K562 (cell line): ENCODE measurements around the gene LRP1. TPM values are rescaled to one million over a fixed set of nuclear protein-coding genes. Genes with fewer than 3 reads are reported as not detected.

Source experiments
- DACH1 ChIP-seq: fragments of 450-650 bp; IDR thresholded peaks from 2 replicates; pipeline ENCODE4 v1.6.1; 2018; ENCODE audit not compliant: partially characterized antibody
- E2F8 ChIP-seq: fragments of 450-650 bp; IDR thresholded peaks from 2 replicates; pipeline ENCODE4 v1.7.1; 2018; ENCODE audit warnings: mild to moderate bottlenecking, low read depth; ENCODE audit not compliant: partially characterized antibody
- HDAC6 ChIP-seq: IDR thresholded peaks from 2 replicates; pipeline ENCODE4 v1.6.1; 2012; ENCODE audit warnings: low read depth, mild to moderate bottlenecking, control low read depth, inconsistent platforms, low read length, moderate library complexity
- HNRNPK ChIP-seq: fragments of 200-400 bp; formaldehyde crosslinking; IDR thresholded peaks from one replicate; pipeline ENCODE4 v1.6.1; 2018; ENCODE audit warnings: mild to moderate bottlenecking, low read depth, low read length; ENCODE audit not compliant: poor library complexity, severe bottlenecking
- JUN ChIP-seq, 2 experiments: sonication (generic) in 1 of 2; formaldehyde crosslinking in 1 of 2; IDR thresholded peaks; 2 replicates each; pipeline versions ENCODE4 v1.6.1 to v1.8.0; 2012 to 2022; ENCODE audit warnings: borderline replicate concordance in 2 of 2, mild to moderate bottlenecking in 2 of 2, improper control_type of control experiment in 1 of 2, low read depth in 1 of 2, low read length in 1 of 2, missing genetic modification reagents in 1 of 2
- NFYB ChIP-seq: IDR thresholded peaks from 2 replicates; pipeline ENCODE4 v1.6.1; 2011; ENCODE audit warnings: mild to moderate bottlenecking, moderate library complexity; ENCODE audit not compliant: insufficient read length; ENCODE audit errors: extremely low read depth
- NRF1 ChIP-seq, 2 experiments: fragments of 450-650 bp; IDR thresholded peaks in 1 of 2; conservative IDR thresholded peaks in 1 of 2; 2 replicates each; pipeline ENCODE4 v1.6.1; 2014; ENCODE audit warnings: mild to moderate bottlenecking in 2 of 2
- RBM15 ChIP-seq: fragments of 200-400 bp; formaldehyde crosslinking; IDR thresholded peaks from 2 replicates; pipeline ENCODE4 v1.6.1; 2018; ENCODE audit warnings: mild to moderate bottlenecking, low read length, moderate library complexity; ENCODE audit not compliant: insufficient read depth
- REST ChIP-seq, 2 experiments: fragments of 450-650 bp; formaldehyde crosslinking in 1 of 2; IDR thresholded peaks; 2 replicates each; pipeline versions ENCODE4 v1.4.0 to v1.6.1; 2014 to 2020; ENCODE audit warnings: mild to moderate bottlenecking in 2 of 2, borderline replicate concordance in 1 of 2, low read depth in 1 of 2
- TCFL5 ChIP-seq: fragments of 250-450 bp; sonication (Bioruptor Pico); conservative IDR thresholded peaks from 2 replicates; pipeline ENCODE4 v1.6.1; 2021; ENCODE audit warnings: mild to moderate bottlenecking, moderate library complexity, matching md5 sums
- polyA plus RNA-seq, 8 experiments: library from polyadenylated mRNA; depleted of rRNA in 4 of 8; stranded (reverse) in 5 of 8; unstranded in 3 of 8; fragments of >200 nt; fragmentation: Nextera tagmentation in 2 of 8; fragmentation: Illumina TruSeq in 1 of 8; extraction: Ambion mirVana in 2 of 8; extraction: Trizol in 1 of 8; gene quantifications; 2 replicates each; pipeline versions ENCODE4 v1.2.1 to v1.2.3, GENCODE V29; 2011 to 2014; ENCODE audit warnings: inconsistent platforms in 1 of 8, missing spikeins in 1 of 8
- total RNA-seq, 7 experiments: library from RNA; depleted of rRNA in 6 of 7; stranded (reverse); fragments of >200 nt in 6 of 7; fragmentation: Illumina TruSeq in 2 of 7; extraction: Trizol in 2 of 7; gene quantifications; 2 replicates each; pipeline versions ENCODE4 v1.2.1 to v1.2.3, GENCODE V29; 2011 to 2021; ENCODE audit warnings: low replicate concordance in 1 of 7
- TF ChIP-seq, protein P1 (sequence below): fragments of 250-450 bp; sonication (Bioruptor Pico); IDR thresholded peaks from 2 replicates; pipeline ENCODE4 v1.4.0; 2020; ENCODE audit warnings: mild to moderate bottlenecking, moderate library complexity
- TF ChIP-seq, protein P2 (sequence below): sonication (generic); formaldehyde crosslinking; IDR thresholded peaks from 2 replicates; pipeline ENCODE4 v1.8.0; 2022; ENCODE audit warnings: missing genetic modification reagents, mild to moderate bottlenecking, borderline replicate concordance

The LRP1 gene
- total and polyA plus RNA-seq, 9 of the 15 experiments (the other 6 are each of a cell fraction or from before 2014, with no cell fraction given): 0.04 to 0.64 (median 0.19) TPM; not detected in 2

DNA sequence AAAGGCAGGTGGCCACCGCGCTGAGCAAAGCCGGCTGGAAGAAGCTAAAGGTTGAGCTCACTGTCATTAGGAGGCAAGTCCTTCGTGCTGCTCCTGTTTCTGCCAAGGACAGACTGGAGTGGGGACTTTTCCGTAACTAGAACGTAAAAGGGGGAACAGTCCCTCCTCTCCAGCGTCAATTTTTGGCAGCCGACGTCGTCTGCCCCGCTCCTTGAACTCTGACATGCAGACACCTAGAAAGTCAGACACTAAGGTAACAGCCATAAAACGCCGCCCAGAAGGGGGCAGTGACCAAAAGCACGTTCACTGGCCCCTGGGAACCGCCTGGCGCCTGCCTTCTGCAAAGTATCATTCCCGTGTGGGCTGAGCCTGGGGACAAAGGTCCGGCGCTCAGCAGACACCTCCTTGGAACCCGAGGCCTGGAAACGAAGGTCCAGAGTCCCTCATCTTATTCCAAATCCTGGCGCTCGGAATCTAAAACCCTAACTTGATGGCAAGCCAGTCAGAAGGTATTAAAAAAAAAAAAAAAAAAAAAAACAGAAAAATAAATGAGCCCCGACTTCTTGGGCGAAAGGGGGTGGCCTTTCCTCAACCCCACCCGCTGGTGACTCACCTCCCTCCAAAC, 1.1 kb upstream of the LRP1 start (continued):
- TF ChIP-seq, protein P1, sequence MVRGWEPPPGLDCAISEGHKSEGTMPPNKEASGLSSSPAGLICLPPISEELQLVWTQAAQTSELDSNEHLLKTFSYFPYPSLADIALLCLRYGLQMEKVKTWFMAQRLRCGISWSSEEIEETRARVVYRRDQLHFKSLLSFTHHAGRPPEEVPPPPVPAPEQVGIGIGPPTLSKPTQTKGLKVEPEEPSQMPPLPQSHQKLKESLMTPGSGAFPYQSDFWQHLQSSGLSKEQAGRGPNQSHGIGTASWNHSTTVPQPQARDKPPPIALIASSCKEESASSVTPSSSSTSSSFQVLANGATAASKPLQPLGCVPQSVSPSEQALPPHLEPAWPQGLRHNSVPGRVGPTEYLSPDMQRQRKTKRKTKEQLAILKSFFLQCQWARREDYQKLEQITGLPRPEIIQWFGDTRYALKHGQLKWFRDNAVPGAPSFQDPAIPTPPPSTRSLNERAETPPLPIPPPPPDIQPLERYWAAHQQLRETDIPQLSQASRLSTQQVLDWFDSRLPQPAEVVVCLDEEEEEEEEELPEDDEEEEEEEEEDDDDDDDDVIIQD (CRISPR knock-in tag): no peak
- TF ChIP-seq E2F8 (no peak), NFYB (no peak), REST (IDR thresholded peaks at IDR 0.05; ENCODE audit: borderline replicate concordance) (peak; percentile 80), REST (CRISPR knock-in tag; IDR thresholded peaks at IDR 0.05; ENCODE audit: low read depth) (no peak), DACH1 (no peak), TCFL5 (no peak), NRF1 (conservative IDR thresholded peaks at IDR 0.05 in 1 of 2, IDR thresholded peaks at IDR 0.05 in 1 of 2) (peak; percentile 22 to 37; a peak in 1 of 4 replicates), HNRNPK (no peak), RBM15 (no peak), JUN (IDR thresholded peaks at IDR 0.05; ENCODE audit: borderline replicate concordance, low read depth, low read length) (no peak), JUN (CRISPR knock-in tag; IDR thresholded peaks at IDR 0.05; ENCODE audit: borderline replicate concordance) (no peak), HDAC6 (no peak)
- TF ChIP-seq, protein P2, sequence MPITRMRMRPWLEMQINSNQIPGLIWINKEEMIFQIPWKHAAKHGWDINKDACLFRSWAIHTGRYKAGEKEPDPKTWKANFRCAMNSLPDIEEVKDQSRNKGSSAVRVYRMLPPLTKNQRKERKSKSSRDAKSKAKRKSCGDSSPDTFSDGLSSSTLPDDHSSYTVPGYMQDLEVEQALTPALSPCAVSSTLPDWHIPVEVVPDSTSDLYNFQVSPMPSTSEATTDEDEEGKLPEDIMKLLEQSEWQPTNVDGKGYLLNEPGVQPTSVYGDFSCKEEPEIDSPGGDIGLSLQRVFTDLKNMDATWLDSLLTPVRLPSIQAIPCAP (CRISPR knock-in tag): no peak
